Brain microvascular endothelial cell (primary cell): Measurements from ENCODE around the gene GOT1.

Source experiments
- DNase-seq: peaks from one replicate; pipeline ENCODE4 v3.0.0-alpha.2; 2020
- H3K27ac ChIP-seq: fragments of 250-450 bp; sonication (Bioruptor Pico); 2 replicates; pipeline ENCODE4 v1.5.1; 2020; ENCODE audit warnings: mild to moderate bottlenecking, moderate library complexity
- H3K27me3 ChIP-seq: fragments of 250-450 bp; sonication (Bioruptor Pico); replicated peaks from 2 replicates; pipeline ENCODE4 v1.5.1; 2020; ENCODE audit warnings: mild to moderate bottlenecking
- H3K36me3 ChIP-seq: fragments of 250-450 bp; sonication (Bioruptor Pico); replicated peaks from 2 replicates; pipeline ENCODE4 v1.5.1; 2020; ENCODE audit warnings: mild to moderate bottlenecking
- H3K4me3 ChIP-seq: 2 replicates; pipeline ENCODE4 v1.5.1; 2011; ENCODE audit warnings: low read depth, mild to moderate bottlenecking, control low read depth, low read length, moderate library complexity
- CTCF ChIP-seq: IDR thresholded peaks from 2 replicates; pipeline ENCODE4 v1.5.1; 2011; ENCODE audit warnings: low read depth, mild to moderate bottlenecking, moderate library complexity, low read length, control low read depth, inconsistent platforms; ENCODE audit errors: missing control alignments
- in situ Hi-C: cut with HindIII; loops from 2 replicates; pipeline ENCODE4 v1.10.0; 2017; ENCODE audit warnings: low sequenced_read_pairs, low pct_ligation_motif_present

The GOT1 gene

GRCh38 chr10:99394256-99394655 is 36.2 kb downstream of the GOT1 start:
- in situ Hi-C loops: no loop called here

GRCh38 chr10:99393683-99394082 is 36.7 kb downstream of the GOT1 start:
- no peak for TF ChIP-seq CTCF

More at GRCh38 chr10:99394256-99394655, 36.2 kb downstream of the GOT1 start:
- Histone ChIP-seq H3K4me3 (no peak overlapping the region), H3K27me3 (no peaks in the 10 kb centered on the region), H3K36me3 (no peaks in the 10 kb centered on the region), H3K27ac (no peak overlapping the region)
- no peak for TF ChIP-seq CTCF
- DNase-seq: no peak

GRCh38 chr10:99393036-99393435 is 37.4 kb downstream of the GOT1 start:
- no peak for TF ChIP-seq CTCF
- no peaks in the 10 kb centered on the region for H3K27me3 ChIP-seq
- H3K36me3 ChIP-seq: no peaks in the 10 kb centered on the region
- H3K27ac ChIP-seq: no peak overlapping the region
- H3K4me3 ChIP-seq: no peak overlapping the region
- in situ Hi-C loops: no loop called here
- no peak for DNase-seq

More at GRCh38 chr10:99393683-99394082, 36.7 kb downstream of the GOT1 start:
- Histone ChIP-seq H3K4me3 (no peak overlapping the region), H3K27ac (no peak overlapping the region), H3K36me3 (no peaks in the 10 kb centered on the region), H3K27me3 (no peaks in the 10 kb centered on the region)
- in situ Hi-C loops: no loop called here
- no peak for DNase-seq

- Histone ChIP-seq H3K36me3 (no peaks in the 10 kb centered on the region), H3K27me3 (no peaks in the 10 kb centered on the region), H3K4me3 (no peak overlapping the region), H3K27ac (no peak overlapping the region)
- DNase-seq: no peak
- in situ Hi-C loops: no loop called here
- no peak for TF ChIP-seq CTCF
These were observed 39.1 kb downstream of the GOT1 start for GRCh38 chr10:99391346-99391745.

- TF ChIP-seq CTCF: no peak
- in situ Hi-C loops: no loop called here
- Histone ChIP-seq H3K27ac (no peak overlapping the region), H3K4me3 (no peak overlapping the region), H3K36me3 (no peaks in the 10 kb centered on the region), H3K27me3 (no peaks in the 10 kb centered on the region)
- DNase-seq: no peak
These were observed 40.5 kb downstream of the GOT1 start for GRCh38 chr10:99389729-99390480.

GRCh38 chr10:99387541-99387940 is 42.9 kb downstream of the GOT1 start:
- in situ Hi-C loops: no loop called here
- Histone ChIP-seq H3K36me3 (no peaks in the 10 kb centered on the region), H3K4me3 (no peak overlapping the region), H3K27me3 (no peaks in the 10 kb centered on the region), H3K27ac (no peak overlapping the region)
- TF ChIP-seq CTCF: no peak
- DNase-seq: no peak
